ENCODE measurements around the gene SGMS1. TPM values are rescaled to one million over a fixed set of nuclear protein-coding genes. Genes with fewer than 3 reads are reported as not detected.

Gene SGMS1
- total RNA-seq, 1 donor from 2014 or later: 25.6 TPM

DNA sequence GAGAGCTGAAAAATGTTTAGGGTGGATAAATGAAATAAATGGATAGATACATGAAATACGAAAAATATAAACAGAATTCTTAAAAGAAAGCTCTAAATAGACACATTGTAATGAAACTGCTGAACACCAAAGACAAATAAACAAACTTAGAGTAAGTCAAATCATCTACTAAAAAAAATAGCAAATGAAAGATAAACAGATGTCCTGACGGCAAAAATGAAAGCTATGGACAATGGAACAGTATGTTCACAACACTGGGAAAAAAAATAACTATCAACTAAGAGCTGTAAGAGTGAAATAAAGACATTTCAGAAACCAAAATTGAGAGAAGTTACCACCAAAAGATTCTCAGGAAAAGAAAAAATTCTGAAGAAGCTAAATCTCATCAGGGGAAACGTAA is 106.1 kb downstream of the SGMS1 start:
- no peak overlapping the region for H2AFZ ChIP-seq (ENCODE audit: low read depth, low read length)
- no peaks in the 10 kb centered on the region for H3K9me3 Mint-ChIP-seq (ENCODE audit: unreplicated experiment)
- H3K27ac ChIP-seq (ENCODE audit: low read depth, low read length): no peak overlapping the region
- H3K4me1 ChIP-seq (ENCODE audit: insufficient read depth, low read length): no peaks in the 10 kb centered on the region
- no peak overlapping the region for H3K9ac ChIP-seq (ENCODE audit: low read length)
- no peaks in the 10 kb centered on the region for H4K20me1 ChIP-seq (ENCODE audit: insufficient read depth, low read length)
- no peak for FAIRE-seq
- H3K4me3 ChIP-seq (ENCODE audit: insufficient read depth, low read depth, low read length): no peak overlapping the region
- DNase-seq (ENCODE audit: low read depth): no peak
- H3K4me2 ChIP-seq (ENCODE audit: low read length): no peak overlapping the region
- H3K36me3 ChIP-seq (ENCODE audit: insufficient read depth, low read length): no peaks in the 10 kb centered on the region
- H3K4me1 Mint-ChIP-seq (ENCODE audit: low read depth, unreplicated experiment): no peaks in the 10 kb centered on the region
- no peak overlapping the region for H3K4me3 Mint-ChIP-seq (ENCODE audit: unreplicated experiment)
- no peaks in the 10 kb centered on the region for H3K36me3 Mint-ChIP-seq (ENCODE audit: low read depth, unreplicated experiment)
- no peak for TF ChIP-seq EZH2 (IDR thresholded peaks at IDR 0.05; ENCODE audit: insufficient read depth, low read length)
- TF ChIP-seq, protein P1, sequence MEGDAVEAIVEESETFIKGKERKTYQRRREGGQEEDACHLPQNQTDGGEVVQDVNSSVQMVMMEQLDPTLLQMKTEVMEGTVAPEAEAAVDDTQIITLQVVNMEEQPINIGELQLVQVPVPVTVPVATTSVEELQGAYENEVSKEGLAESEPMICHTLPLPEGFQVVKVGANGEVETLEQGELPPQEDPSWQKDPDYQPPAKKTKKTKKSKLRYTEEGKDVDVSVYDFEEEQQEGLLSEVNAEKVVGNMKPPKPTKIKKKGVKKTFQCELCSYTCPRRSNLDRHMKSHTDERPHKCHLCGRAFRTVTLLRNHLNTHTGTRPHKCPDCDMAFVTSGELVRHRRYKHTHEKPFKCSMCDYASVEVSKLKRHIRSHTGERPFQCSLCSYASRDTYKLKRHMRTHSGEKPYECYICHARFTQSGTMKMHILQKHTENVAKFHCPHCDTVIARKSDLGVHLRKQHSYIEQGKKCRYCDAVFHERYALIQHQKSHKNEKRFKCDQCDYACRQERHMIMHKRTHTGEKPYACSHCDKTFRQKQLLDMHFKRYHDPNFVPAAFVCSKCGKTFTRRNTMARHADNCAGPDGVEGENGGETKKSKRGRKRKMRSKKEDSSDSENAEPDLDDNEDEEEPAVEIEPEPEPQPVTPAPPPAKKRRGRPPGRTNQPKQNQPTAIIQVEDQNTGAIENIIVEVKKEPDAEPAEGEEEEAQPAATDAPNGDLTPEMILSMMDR (IDR thresholded peaks at IDR 0.05; ENCODE audit: insufficient read depth, low read depth, low read length): no peak
- H3K27me3 ChIP-seq (ENCODE audit: insufficient read depth, low read length): no peaks in the 10 kb centered on the region
- H3K27ac Mint-ChIP-seq (ENCODE audit: unreplicated experiment): no peak overlapping the region
- H3K9me3 ChIP-seq (ENCODE audit: insufficient read depth, low read depth, low read length): no peaks in the 10 kb centered on the region
- H3K27me3 Mint-ChIP-seq (ENCODE audit: low read depth, unreplicated experiment): no peaks in the 10 kb centered on the region
- H3K79me2 ChIP-seq (ENCODE audit: insufficient read depth, low read length): no peaks in the 10 kb centered on the region

DNA sequence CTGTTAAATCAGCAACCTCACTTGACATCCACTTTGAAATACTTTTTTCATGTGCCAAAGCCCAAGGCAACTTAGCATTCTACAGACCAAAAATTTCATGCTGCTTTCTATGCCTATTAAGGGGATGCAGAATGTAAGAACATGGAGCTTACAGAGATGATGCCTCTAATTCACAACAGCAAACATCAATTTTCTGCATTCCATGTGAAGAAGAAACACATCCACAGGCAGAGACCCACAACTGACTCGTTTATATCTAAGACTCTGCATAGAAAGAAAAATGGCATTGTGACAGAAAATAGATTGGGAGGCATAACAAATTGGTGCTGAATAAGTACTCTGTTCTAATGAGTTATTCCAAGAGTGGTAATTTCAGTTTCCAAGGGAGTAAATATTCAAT is 107.6 kb downstream of the SGMS1 start:
- H3K9me3 ChIP-seq (ENCODE audit: insufficient read depth, low read depth, low read length): no peaks in the 10 kb centered on the region
- no peak overlapping the region for H2AFZ ChIP-seq (ENCODE audit: low read depth, low read length)
- Mint-ChIP-seq H3K4me1 (ENCODE audit: low read depth, unreplicated experiment) (peaks cover 5% of the 10 kb centered on the region), H3K4me3 (ENCODE audit: unreplicated experiment) (no peak overlapping the region), H3K27me3 (ENCODE audit: low read depth, unreplicated experiment) (no peaks in the 10 kb centered on the region), H3K9me3 (ENCODE audit: unreplicated experiment) (no peaks in the 10 kb centered on the region), H3K27ac (ENCODE audit: unreplicated experiment) (no peak overlapping the region), H3K36me3 (ENCODE audit: low read depth, unreplicated experiment) (no peaks in the 10 kb centered on the region)
- no peaks in the 10 kb centered on the region for H3K36me3 ChIP-seq (ENCODE audit: insufficient read depth, low read length)
- peaks cover 13% of the 10 kb centered on the region for H4K20me1 ChIP-seq (ENCODE audit: insufficient read depth, low read length)
- no peak for FAIRE-seq
- no peak overlapping the region for H3K4me2 ChIP-seq (ENCODE audit: low read length)
- no peak overlapping the region for H3K27ac ChIP-seq (ENCODE audit: low read depth, low read length)
- no peaks in the 10 kb centered on the region for H3K79me2 ChIP-seq (ENCODE audit: insufficient read depth, low read length)
- DNase-seq (ENCODE audit: low read depth): no peak
- H3K9ac ChIP-seq (ENCODE audit: low read length): no peak overlapping the region
- no peaks in the 10 kb centered on the region for H3K27me3 ChIP-seq (ENCODE audit: insufficient read depth, low read length)
- TF ChIP-seq, protein P1 (IDR thresholded peaks at IDR 0.05; ENCODE audit: insufficient read depth, low read depth, low read length): no peak
- TF ChIP-seq EZH2 (IDR thresholded peaks at IDR 0.05; ENCODE audit: insufficient read depth, low read length): no peak
- H3K4me1 ChIP-seq (ENCODE audit: insufficient read depth, low read length): no peaks in the 10 kb centered on the region
- H3K4me3 ChIP-seq (ENCODE audit: insufficient read depth, low read depth, low read length): no peak overlapping the region

DNA sequence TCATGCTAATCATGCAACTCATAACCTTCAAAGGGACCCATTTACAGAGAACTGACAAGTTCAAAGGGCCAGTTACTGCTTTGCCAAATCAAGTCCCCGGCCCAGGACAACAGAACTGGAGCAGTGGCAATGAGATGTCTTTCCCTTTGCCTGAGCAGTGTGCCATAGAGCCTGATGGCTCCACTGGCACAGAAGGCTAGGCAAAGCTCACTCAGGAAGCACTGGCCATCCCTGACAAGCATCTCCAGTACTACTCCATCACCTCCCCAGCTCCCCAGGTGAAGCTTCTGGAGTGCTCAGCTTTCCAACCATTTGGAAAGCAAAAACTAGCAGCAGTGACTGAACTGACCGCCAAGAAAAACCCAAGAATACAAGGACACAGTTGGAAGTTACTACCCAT is 108.3 kb downstream of the SGMS1 start:
- Histone ChIP-seq H3K36me3 (ENCODE audit: insufficient read depth, low read length) (no peaks in the 10 kb centered on the region), H3K9me3 (ENCODE audit: insufficient read depth, low read depth, low read length) (no peaks in the 10 kb centered on the region), H3K27me3 (ENCODE audit: insufficient read depth, low read length) (no peaks in the 10 kb centered on the region), H3K9ac (ENCODE audit: low read length) (no peak overlapping the region), H3K79me2 (ENCODE audit: insufficient read depth, low read length) (no peaks in the 10 kb centered on the region), H4K20me1 (ENCODE audit: insufficient read depth, low read length) (peaks cover 16% of the 10 kb centered on the region), H3K4me3 (ENCODE audit: insufficient read depth, low read depth, low read length) (no peak overlapping the region), H3K4me2 (ENCODE audit: low read length) (no peak overlapping the region), H3K4me1 (ENCODE audit: insufficient read depth, low read length) (no peaks in the 10 kb centered on the region), H2AFZ (ENCODE audit: low read depth, low read length) (no peak overlapping the region), H3K27ac (ENCODE audit: low read depth, low read length) (no peak overlapping the region)
- H3K36me3 Mint-ChIP-seq (ENCODE audit: low read depth, unreplicated experiment): no peaks in the 10 kb centered on the region
- FAIRE-seq (no peak), DNase-seq (ENCODE audit: low read depth) (no peak)
- H3K9me3 Mint-ChIP-seq (ENCODE audit: unreplicated experiment): no peaks in the 10 kb centered on the region
- TF ChIP-seq EZH2 (IDR thresholded peaks at IDR 0.05; ENCODE audit: insufficient read depth, low read length): no peak
- TF ChIP-seq, protein P1 (IDR thresholded peaks at IDR 0.05; ENCODE audit: insufficient read depth, low read depth, low read length): no peak
- H3K27me3 Mint-ChIP-seq (ENCODE audit: low read depth, unreplicated experiment): no peaks in the 10 kb centered on the region
- H3K4me1 Mint-ChIP-seq (ENCODE audit: low read depth, unreplicated experiment): peaks cover 10% of the 10 kb centered on the region
- H3K4me3 Mint-ChIP-seq (ENCODE audit: unreplicated experiment): no peak overlapping the region
- H3K27ac Mint-ChIP-seq (ENCODE audit: unreplicated experiment): no peak overlapping the region
